GM23248 (cell line): ENCODE data around the gene BCKDK.

ENCODE experiments used
- EZH2 ChIP-seq: fragments of 200-600 bp; sonication (generic); IDR thresholded peaks from 2 replicates; pipeline ENCODE4 v1.6.1; 2018; ENCODE audit warnings: antibody characterized with exemption, mild to moderate bottlenecking; ENCODE audit not compliant: insufficient read depth, poor library complexity, severe bottlenecking
- EZH2phosphoT487 ChIP-seq: fragments of 200-600 bp; sonication (generic); IDR thresholded peaks from 2 replicates; pipeline ENCODE4 v1.6.1; 2018; ENCODE audit warnings: antibody characterized with exemption, moderate library complexity, mild to moderate bottlenecking, low read depth; ENCODE audit not compliant: insufficient read depth

- TF ChIP-seq EZH2 (no peak), EZH2phosphoT487 (no peak)
Measured at GRCh38 chr16:31071861-31072260, 36.3 kb upstream of the BCKDK start.
